D341Med (cell line): ENCODE results near the gene HSF4.
"Not testable (repeated sequence)": the region's sequence is repeated elsewhere in the genome, so short reads cannot be mapped to it uniquely, and the experiment has no call there.

Experiments used
- DNase-seq: peaks from one replicate; pipeline ENCODE4 v3.0.0; 2012; ENCODE audit warnings: low spot score

Gene HSF4

GRCh38 chr16:67164599-67165061 is at the start of gene HSF4:
Gene HSF4, plus strand, starts transcription at chr16:67164745. Its CDS starts 67 bp downstream, at chr16:67164812.
- no peak for DNase-seq

GRCh38 chr16:67114793-67115192 is 49.8 kb upstream of the HSF4 start:
- DNase-seq, result no peak

- no peak for DNase-seq
Observed at GRCh38 chr16:67115639-67116038, 48.9 kb upstream of the HSF4 start.

GRCh38 chr16:67116388-67117311 is 47.9 kb upstream of the HSF4 start:
- DNase-seq, result no peak

- no peak for DNase-seq
Observed at GRCh38 chr16:67117716-67118115, 46.8 kb upstream of the HSF4 start.

GRCh38 chr16:67120025-67120424 is 44.5 kb upstream of the HSF4 start:
- no peak for DNase-seq

GRCh38 chr16:67122799-67123198 is 41.7 kb upstream of the HSF4 start:
- DNase-seq, result not testable (repeated sequence)

GRCh38 chr16:67128417-67128816 is 36.1 kb upstream of the HSF4 start:
- DNase-seq, result no peak

GRCh38 chr16:67128887-67129286 is 35.7 kb upstream of the HSF4 start:
- DNase-seq, result no peak

- no peak for DNase-seq
Observed at GRCh38 chr16:67129422-67129821, 35.1 kb upstream of the HSF4 start.

GRCh38 chr16:67137605-67138004 is 26.9 kb upstream of the HSF4 start:
- peak; percentile 64 for DNase-seq

- DNase-seq, result no peak
Observed at GRCh38 chr16:67141391-67141790, 23.2 kb upstream of the HSF4 start.

- DNase-seq, result no peak
Observed at GRCh38 chr16:67142342-67142741, 22.2 kb upstream of the HSF4 start.

GRCh38 chr16:67144943-67145342 is 19.6 kb upstream of the HSF4 start:
- no peak for DNase-seq

- DNase-seq, result no peak
Observed at GRCh38 chr16:67145746-67146145, 18.8 kb upstream of the HSF4 start.

- DNase-seq, result no peak
Observed at GRCh38 chr16:67146523-67147357, 17.8 kb upstream of the HSF4 start.

- no peak for DNase-seq
Observed at GRCh38 chr16:67147437-67148140, 17.0 kb upstream of the HSF4 start.

- no peak for DNase-seq
Observed at GRCh38 chr16:67148221-67148620, 16.3 kb upstream of the HSF4 start.

GRCh38 chr16:67148656-67149275 is 15.8 kb upstream of the HSF4 start:
- DNase-seq, result no peak

GRCh38 chr16:67149276-67150046 is 15.1 kb upstream of the HSF4 start:
- DNase-seq, result no peak
